ENCODE results near the gene SRR.

Gene SRR

GRCh38 chr17:2369551-2370210 is 65.9 kb downstream of the SRR start:
- no peak for TF ChIP-seq SIN3A (IDR thresholded peaks at IDR 0.05; ENCODE audit: borderline replicate concordance, insufficient read depth, low read length)
- no peak for TF ChIP-seq FOXP2 (optimal IDR thresholded peaks at IDR 0.05; ENCODE audit: borderline replicate concordance, extremely low read depth, extremely low read length, insufficient read depth)
- no peak for TF ChIP-seq TAF1 (IDR thresholded peaks at IDR 0.05; ENCODE audit: borderline replicate concordance, insufficient read depth, low read length)
- TF ChIP-seq REST (IDR thresholded peaks at IDR 0.05; ENCODE audit: insufficient read depth in 1 of 2, low read depth in 2 of 2, low read length in 2 of 2) = no peak
- TF ChIP-seq POLR2AphosphoS5 (IDR thresholded peaks at IDR 0.05; ENCODE audit: low read depth, low read length) = no peak

GRCh38 chr17:2370211-2370589 is 66.5 kb downstream of the SRR start:
- TF ChIP-seq TAF1 (IDR thresholded peaks at IDR 0.05; ENCODE audit: borderline replicate concordance, insufficient read depth, low read length) (no peak), REST (IDR thresholded peaks at IDR 0.05; ENCODE audit: insufficient read depth in 1 of 2, low read depth in 2 of 2, low read length in 2 of 2) (no peak), FOXP2 (optimal IDR thresholded peaks at IDR 0.05; ENCODE audit: borderline replicate concordance, extremely low read depth, extremely low read length, insufficient read depth) (no peak), SIN3A (IDR thresholded peaks at IDR 0.05; ENCODE audit: borderline replicate concordance, insufficient read depth, low read length) (no peak), POLR2AphosphoS5 (IDR thresholded peaks at IDR 0.05; ENCODE audit: low read depth, low read length) (no peak)

- no peak for TF ChIP-seq FOXP2 (optimal IDR thresholded peaks at IDR 0.05; ENCODE audit: borderline replicate concordance, extremely low read depth, extremely low read length, insufficient read depth)
- no peak for TF ChIP-seq REST (IDR thresholded peaks at IDR 0.05; ENCODE audit: insufficient read depth in 1 of 2, low read depth in 2 of 2, low read length in 2 of 2)
- no peak for TF ChIP-seq TAF1 (IDR thresholded peaks at IDR 0.05; ENCODE audit: borderline replicate concordance, insufficient read depth, low read length)
- no peak for TF ChIP-seq POLR2AphosphoS5 (IDR thresholded peaks at IDR 0.05; ENCODE audit: low read depth, low read length)
- no peak for TF ChIP-seq SIN3A (IDR thresholded peaks at IDR 0.05; ENCODE audit: borderline replicate concordance, insufficient read depth, low read length)
Measured at GRCh38 chr17:2371183-2372130, 67.7 kb downstream of the SRR start.

GRCh38 chr17:2372180-2372579 is 68.4 kb downstream of the SRR start:
- no peak for TF ChIP-seq TAF1 (IDR thresholded peaks at IDR 0.05; ENCODE audit: borderline replicate concordance, insufficient read depth, low read length)
- no peak for TF ChIP-seq FOXP2 (optimal IDR thresholded peaks at IDR 0.05; ENCODE audit: borderline replicate concordance, extremely low read depth, extremely low read length, insufficient read depth)
- no peak for TF ChIP-seq POLR2AphosphoS5 (IDR thresholded peaks at IDR 0.05; ENCODE audit: low read depth, low read length)
- TF ChIP-seq REST (IDR thresholded peaks at IDR 0.05; ENCODE audit: insufficient read depth in 1 of 2, low read depth in 2 of 2, low read length in 2 of 2) = no peak
- no peak for TF ChIP-seq SIN3A (IDR thresholded peaks at IDR 0.05; ENCODE audit: borderline replicate concordance, insufficient read depth, low read length)

All from PFSK-1 (cell line).